NCI-H1048 (cell line): Measurements from ENCODE around the gene ANKRD27.
"Not testable (repeated sequence)": the region's sequence is repeated elsewhere in the genome, so short reads cannot be mapped to it uniquely, and the experiment has no call there.

Source experiments
- DNase-seq: peaks from one replicate; lab custom pipeline; 2025; lab: John Stamatoyannopoulos, UW

ANKRD27 gene

GRCh38 chr19:32688311-32688710 lies 13.3 kb upstream of the ANKRD27 start:
- no peak for DNase-seq

GRCh38 chr19:32687681-32688080 lies 12.7 kb upstream of the ANKRD27 start:
- DNase-seq, result no peak

- no peak for DNase-seq
These were observed 12.0 kb upstream of the ANKRD27 start for GRCh38 chr19:32686847-32687475.

GRCh38 chr19:32682317-32682716 lies 7.3 kb upstream of the ANKRD27 start:
- DNase-seq, result no peak

GRCh38 chr19:32680986-32681385 lies 6.0 kb upstream of the ANKRD27 start:
- DNase-seq, result no peak

- DNase-seq, result no peak
These were observed 2.7 kb upstream of the ANKRD27 start for GRCh38 chr19:32677657-32678056.

- no peak for DNase-seq
These were observed 1.9 kb upstream of the ANKRD27 start for GRCh38 chr19:32676895-32677359.

- DNase-seq, result no peak
These were observed 1.4 kb upstream of the ANKRD27 start for GRCh38 chr19:32676186-32676894.

- peak; percentile 34 for DNase-seq
These were observed 773 bp upstream of the ANKRD27 start, which contains the start of gene RGS9BP for GRCh38 chr19:32675720-32676185. TSS of gene RGS9BP (plus strand) at chr19:32675848. CDS start at chr19:32676264, 416 bp downstream.

- no peak for DNase-seq
These were observed 638 bp downstream of the ANKRD27 start for GRCh38 chr19:32674153-32674930.

- DNase-seq, result no peak
These were observed 1.4 kb downstream of the ANKRD27 start for GRCh38 chr19:32673573-32673972.

GRCh38 chr19:32672841-32673240 lies 2.1 kb downstream of the ANKRD27 start:
- DNase-seq, result no peak

GRCh38 chr19:32671883-32672593 lies 2.9 kb downstream of the ANKRD27 start:
- DNase-seq, result no peak

GRCh38 chr19:32669310-32669709 lies 5.7 kb downstream of the ANKRD27 start:
- no peak for DNase-seq

- DNase-seq, result no peak
These were observed 8.9 kb downstream of the ANKRD27 start for GRCh38 chr19:32666084-32666483.

- DNase-seq, result no peak
These were observed 12.8 kb downstream of the ANKRD27 start for GRCh38 chr19:32662186-32662585.

GRCh38 chr19:32661318-32661717 lies 13.7 kb downstream of the ANKRD27 start:
- DNase-seq, result no peak

- no peak for DNase-seq
These were observed 16.5 kb downstream of the ANKRD27 start for GRCh38 chr19:32658527-32658926.

- no peak for DNase-seq
These were observed 16.9 kb downstream of the ANKRD27 start for GRCh38 chr19:32658075-32658474.

- not testable (repeated sequence) for DNase-seq
These were observed 18.6 kb downstream of the ANKRD27 start for GRCh38 chr19:32656379-32656778.

GRCh38 chr19:32653599-32653915 lies 21.4 kb downstream of the ANKRD27 start:
- no peak for DNase-seq
